ENCODE data around the gene NSD1. TPM values are rescaled to one million over a fixed set of nuclear protein-coding genes. Genes with fewer than 3 reads are reported as not detected.

Gene NSD1
- total and polyA plus RNA-seq, 2 of the 4 experiments (the other 2 are of a cell fraction): 7.7 to 31.0 TPM

- Histone ChIP-seq H2AK5ac (ENCODE audit: low read depth, low read length) (no peak overlapping the region), H4K8ac (ENCODE audit: low read depth in 2 of 2, low read length in 2 of 2) (no peak overlapping the region), H3K36me3 (ENCODE audit: control insufficient read depth, insufficient read depth, low read length) (peaks cover 22% of the 10 kb centered on the region), H3K14ac (replicated peaks; ENCODE audit: low read depth, low read length) (no peak overlapping the region), H2BK120ac (ENCODE audit: low read depth, low read length) (no peak overlapping the region), H2BK15ac (ENCODE audit: low read depth, low read length) (no peak overlapping the region), H4K5ac (ENCODE audit: low read depth, low read length) (no peak overlapping the region; the same call in 1 of the 2 replicates), H3K79me1 (ENCODE audit: low read depth in 1 of 2, low read length in 2 of 2) (peaks cover 22 to 62% of the 10 kb centered on the region in 2 experiments), H2AFZ (replicated peaks; ENCODE audit: low read length, poor library complexity) (no peak overlapping the region), H3K9me1 (ENCODE audit: insufficient read depth, low read length) (peaks cover 6% of the 10 kb centered on the region), H4K20me1 (ENCODE audit: insufficient read depth, low read length) (peaks cover 21% of the 10 kb centered on the region; the same call in 1 of the 2 replicates), H2BK20ac (ENCODE audit: low read depth, low read length) (no peak overlapping the region), H3K18ac (ENCODE audit: low read depth, low read length) (no peak overlapping the region), H3K56ac (ENCODE audit: extremely low read depth, insufficient read depth, low read length) (no peak overlapping the region), H4K91ac (ENCODE audit: insufficient read depth, low read depth, low read length) (no peak overlapping the region), H3K4me3 (ENCODE audit: insufficient read depth, low read depth, low read length) (no peak overlapping the region), H3K23ac (ENCODE audit: low read depth, low read length) (no peak overlapping the region), H3K4me2 (ENCODE audit: low read depth, low read length) (no peak overlapping the region), H3K9me3 (ENCODE audit: control insufficient read depth, insufficient read depth, low read length) (no peaks in the 10 kb centered on the region), H3K4me1 (ENCODE audit: control insufficient read depth, insufficient read depth, low read length) (peaks cover 7% of the 10 kb centered on the region), H3K4ac (ENCODE audit: low read depth, low read length) (no peak overlapping the region), H2BK5ac (ENCODE audit: low read depth, low read length, poor library complexity, severe bottlenecking) (no peak overlapping the region), H3K27me3 (ENCODE audit: control insufficient read depth, insufficient read depth, low read length) (no peaks in the 10 kb centered on the region), H2AK9ac (replicated peaks; ENCODE audit: low read depth, low read length, poor library complexity) (no peak overlapping the region), H3K27ac (ENCODE audit: insufficient read depth, low read length) (no peak overlapping the region), H3K9ac (ENCODE audit: low read depth, low read length) (no peak overlapping the region)
- DNase-seq (peak; percentile 25), ATAC-seq (ENCODE audit: low read depth) (peak; percentile 76)
- POLR2A ChIA-PET (ENCODE audit: unreplicated experiment): no interaction called here
- in situ Hi-C loops (cut with MboI; ENCODE audit: low sequenced_read_pairs): no loop called here
- dilution Hi-C loops (cut with HindIII; ENCODE audit: low sequenced_read_pairs, unreplicated experiment): no loop called here
- CTCF ChIA-PET: no interaction called here
- intact Hi-C loops (cut with micrococcal nuclease): no loop called here
- TF ChIP-seq CHD1 (IDR thresholded peaks at IDR 0.05; ENCODE audit: low read depth, low read length) (no peak), MAZ (IDR thresholded peaks at IDR 0.05; ENCODE audit: borderline replicate concordance, low read depth, low read length) (no peak), RCOR1 (IDR thresholded peaks at IDR 0.05; ENCODE audit: insufficient replicate concordance, low read length) (no peak), FOS (IDR thresholded peaks at IDR 0.05; ENCODE audit: low read depth, low read length) (no peak), SMC3 (IDR thresholded peaks at IDR 0.05; ENCODE audit: low read depth, low read length) (no peak), RAD21 (IDR thresholded peaks at IDR 0.05; ENCODE audit: low read length) (no peak), NFE2L2 (IDR thresholded peaks at IDR 0.05; ENCODE audit: low read depth, low read length) (no peak), USF2 (IDR thresholded peaks at IDR 0.05; ENCODE audit: low read depth, low read length) (no peak), CTCF (conservative IDR thresholded peaks at IDR 0.05; ENCODE audit: low read depth, low read length) (no peak), ELK1 (IDR thresholded peaks at IDR 0.05; ENCODE audit: borderline replicate concordance, low read depth, low read length) (no peak), MAFK (IDR thresholded peaks at IDR 0.05; ENCODE audit: low read depth, low read length) (no peak), MXI1 (IDR thresholded peaks at IDR 0.05; ENCODE audit: borderline replicate concordance, low read depth, low read length) (no peak)
- no CpG with 5 or more reads among the region's 2 CpGs for WGBS, 2 experiments (ENCODE audit: extremely low coverage in 2 of 2, insufficient read length in 1 of 2)
- no TSS peak for BruUV-seq (replicated peaks)
Observed at GRCh38 chr5:177142098-177142611, 8.6 kb downstream of the NSD1 start.

Measured in IMR-90 (cell line).